Upper lobe of right lung (tissue), 1 donor: ENCODE measurements around the gene HSP90AB1. TPM values are rescaled to one million over a fixed set of nuclear protein-coding genes. Genes with fewer than 3 reads are reported as not detected.

Source experiments
- ATAC-seq: fragments of 200-7000 bp; cut with Tn5 transposase; one replicate; pipeline ENCODE4 v1.9.1; 2020; ENCODE audit warnings: mild to moderate bottlenecking, moderate library complexity
- DNase-seq: peaks from one replicate; pipeline ENCODE4 v3.0.0-alpha.2; 2020
- H3K27ac ChIP-seq: fragments of 200-600 bp; one replicate; pipeline ENCODE4 v1.8.0; 2022
- H3K27me3 ChIP-seq: fragments of 200-600 bp; one replicate; pipeline ENCODE4 v1.8.0; 2022; ENCODE audit warnings: mild to moderate bottlenecking
- H3K36me3 ChIP-seq: fragments of 200-600 bp; one replicate; pipeline ENCODE4 v1.8.0; 2022
- H3K4me1 ChIP-seq: fragments of 200-600 bp; one replicate; pipeline ENCODE4 v1.8.0; 2022
- H3K4me3 ChIP-seq: fragments of 200-600 bp; one replicate; pipeline ENCODE4 v1.8.0; 2022; ENCODE audit warnings: mild to moderate bottlenecking
- H3K9me3 ChIP-seq: fragments of 200-600 bp; one replicate; pipeline ENCODE4 v1.8.0; 2022
- intact Hi-C: fragments of 100-400 bp; cut with DNase I; formaldehyde crosslinking; loops from one replicate; pipeline ENCODE4 v1.11.0; 2022
- total RNA-seq: library from RNA; stranded (reverse); fragmentation: NEBNext Ultra II Directional; extraction: Animal tissue kit (Norgen Biotek cat#: 25700); gene quantifications from one replicate; pipeline ENCODE4 v1.2.1, GENCODE V29; 2021
- TF ChIP-seq, protein P1 (sequence below): fragments of 200-600 bp; IDR thresholded peaks from one replicate; pipeline ENCODE4 v1.8.0; 2022; ENCODE audit warnings: antibody characterized with exemption
- donor health status: DM: no; HTN: yes; CAD: no; lungs with severe emphysema.

Gene HSP90AB1
- total RNA-seq, 1 donor from 2014 or later, result 660 TPM

DNA sequence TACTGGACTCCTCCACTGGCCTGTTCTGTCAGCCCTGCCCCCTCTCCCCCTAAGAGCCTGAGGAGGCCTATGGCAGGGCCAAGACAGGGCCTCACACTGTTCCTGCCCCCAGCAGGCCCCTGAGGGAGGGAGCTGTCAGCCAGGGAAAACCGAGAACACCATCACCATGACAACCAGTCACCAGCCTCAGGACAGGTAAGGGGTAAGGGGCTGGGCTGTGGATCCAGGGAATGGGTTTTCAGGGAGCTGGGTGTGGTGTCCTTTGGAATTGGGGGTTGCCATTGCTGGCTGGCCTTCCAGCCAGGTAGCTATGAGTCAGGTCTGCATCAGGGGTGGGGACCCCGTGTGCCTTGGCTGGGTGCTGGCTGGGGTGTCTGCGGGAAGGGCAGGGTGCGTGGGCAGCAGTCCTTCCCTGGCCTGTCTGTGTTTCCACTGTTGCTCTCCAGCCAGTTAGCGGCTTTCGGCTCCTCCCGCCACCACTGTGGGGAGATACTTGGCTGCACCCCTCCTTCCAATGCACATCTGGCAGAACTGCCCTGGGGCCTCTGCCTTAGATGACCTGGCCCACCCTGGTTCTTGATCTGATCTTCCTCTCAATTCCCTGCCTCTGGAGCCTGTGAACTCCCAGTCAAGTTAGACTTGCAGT, 19.6 kb upstream of the HSP90AB1 start:
- no peaks in the 10 kb centered on the region for H3K27me3 ChIP-seq
- ATAC-seq (no peak), DNase-seq (no peak)
- H3K27ac ChIP-seq, result no peak overlapping the region
- H3K9me3 ChIP-seq, result no peaks in the 10 kb centered on the region
- no peak overlapping the region for H3K4me3 ChIP-seq
- intact Hi-C loops, result no loop called here
- peaks cover 27% of the 10 kb centered on the region for H3K36me3 ChIP-seq
- TF ChIP-seq, protein P1, sequence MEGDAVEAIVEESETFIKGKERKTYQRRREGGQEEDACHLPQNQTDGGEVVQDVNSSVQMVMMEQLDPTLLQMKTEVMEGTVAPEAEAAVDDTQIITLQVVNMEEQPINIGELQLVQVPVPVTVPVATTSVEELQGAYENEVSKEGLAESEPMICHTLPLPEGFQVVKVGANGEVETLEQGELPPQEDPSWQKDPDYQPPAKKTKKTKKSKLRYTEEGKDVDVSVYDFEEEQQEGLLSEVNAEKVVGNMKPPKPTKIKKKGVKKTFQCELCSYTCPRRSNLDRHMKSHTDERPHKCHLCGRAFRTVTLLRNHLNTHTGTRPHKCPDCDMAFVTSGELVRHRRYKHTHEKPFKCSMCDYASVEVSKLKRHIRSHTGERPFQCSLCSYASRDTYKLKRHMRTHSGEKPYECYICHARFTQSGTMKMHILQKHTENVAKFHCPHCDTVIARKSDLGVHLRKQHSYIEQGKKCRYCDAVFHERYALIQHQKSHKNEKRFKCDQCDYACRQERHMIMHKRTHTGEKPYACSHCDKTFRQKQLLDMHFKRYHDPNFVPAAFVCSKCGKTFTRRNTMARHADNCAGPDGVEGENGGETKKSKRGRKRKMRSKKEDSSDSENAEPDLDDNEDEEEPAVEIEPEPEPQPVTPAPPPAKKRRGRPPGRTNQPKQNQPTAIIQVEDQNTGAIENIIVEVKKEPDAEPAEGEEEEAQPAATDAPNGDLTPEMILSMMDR, result no peak
- H3K4me1 ChIP-seq, result peaks cover 29% of the 10 kb centered on the region

DNA sequence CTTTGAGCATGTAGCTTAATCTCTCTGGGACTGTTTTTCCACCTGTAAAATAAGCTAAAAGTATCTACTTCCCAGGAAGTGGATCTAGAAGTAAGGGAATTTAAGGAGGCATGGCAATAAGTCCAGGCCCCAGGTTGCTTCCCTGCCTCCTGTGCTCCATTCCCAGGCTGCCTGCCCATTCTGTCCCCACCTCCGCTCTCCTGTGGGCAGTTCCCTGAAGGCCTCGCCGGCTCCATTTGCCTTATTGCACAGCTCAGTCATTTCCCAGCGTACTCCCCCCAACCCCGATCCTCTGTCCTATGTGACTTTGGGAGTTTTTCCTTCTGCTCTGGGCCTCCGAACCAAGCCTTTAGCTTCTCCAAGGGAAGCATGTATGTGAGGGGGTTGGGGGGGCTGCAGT, 18.9 kb upstream of the HSP90AB1 start:
- H3K27me3 ChIP-seq, result no peaks in the 10 kb centered on the region
- H3K4me3 ChIP-seq, result no peak overlapping the region

DNA sequence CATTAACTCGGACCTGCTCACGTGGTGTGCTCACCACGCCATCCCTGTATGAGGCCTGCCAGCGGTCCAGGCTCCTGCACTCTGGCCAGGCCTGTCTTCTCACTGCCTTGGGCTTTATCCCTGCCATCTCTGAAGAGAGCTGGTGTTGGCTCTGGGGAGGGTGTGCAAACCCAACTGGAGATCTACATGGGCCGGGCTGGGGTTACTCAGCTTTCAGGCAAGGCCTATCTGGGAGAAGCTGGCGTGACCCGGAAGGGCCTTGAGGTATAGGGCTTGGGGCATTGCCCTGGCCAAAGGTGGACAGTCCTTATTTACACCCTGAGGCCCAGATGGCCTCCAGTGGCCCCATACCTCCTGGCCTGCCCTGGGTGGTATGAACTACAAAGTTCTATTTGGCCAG, 18.5 kb upstream of the HSP90AB1 start:
- H3K27ac ChIP-seq, result no peak overlapping the region
- peaks cover 25% of the 10 kb centered on the region for H3K4me1 ChIP-seq
- intact Hi-C loops, result no loop called here
- no peak overlapping the region for H3K4me3 ChIP-seq
- DNase-seq (no peak), ATAC-seq (no peak)
- TF ChIP-seq, protein P1, result no peak
- peaks cover 38% of the 10 kb centered on the region for H3K36me3 ChIP-seq
- H3K9me3 ChIP-seq, result no peaks in the 10 kb centered on the region
- H3K27me3 ChIP-seq, result no peaks in the 10 kb centered on the region

More for the DNA sequence above, 18.9 kb upstream of the HSP90AB1 start:
- no peak overlapping the region for H3K27ac ChIP-seq
- H3K4me1 ChIP-seq, result peaks cover 22% of the 10 kb centered on the region
- TF ChIP-seq, protein P1, result no peak
- peaks cover 34% of the 10 kb centered on the region for H3K36me3 ChIP-seq
- DNase-seq (no peak), ATAC-seq (no peak)
- H3K9me3 ChIP-seq, result no peaks in the 10 kb centered on the region
- intact Hi-C loops, result no loop called here

DNA sequence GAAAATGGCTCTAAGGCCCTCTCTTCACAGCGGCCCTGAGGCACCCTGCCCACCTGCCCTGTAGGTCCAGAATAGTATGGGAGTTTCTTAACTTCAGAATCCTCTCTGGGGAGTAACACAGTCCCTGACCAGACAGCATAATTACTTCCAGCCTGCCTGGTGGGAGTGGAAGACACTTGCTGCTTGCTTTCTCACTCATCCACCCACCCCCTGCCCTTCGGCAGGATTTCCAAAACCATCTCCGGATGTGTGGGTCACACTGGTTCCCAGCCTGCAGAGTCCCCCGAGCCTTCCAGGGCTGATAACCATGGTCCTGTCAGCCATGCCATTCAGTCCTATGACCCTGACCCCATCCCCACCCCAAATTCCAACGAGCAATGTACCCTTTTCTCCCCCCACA, 18.1 kb upstream of the HSP90AB1 start:
- H3K9me3 ChIP-seq, result no peaks in the 10 kb centered on the region
- H3K27me3 ChIP-seq, result no peaks in the 10 kb centered on the region
- TF ChIP-seq, protein P1, result no peak
- DNase-seq (no peak), ATAC-seq (no peak)
- no peak overlapping the region for H3K4me3 ChIP-seq
- H3K4me1 ChIP-seq, result peaks cover 28% of the 10 kb centered on the region
- H3K36me3 ChIP-seq, result peaks cover 38% of the 10 kb centered on the region
- intact Hi-C loops, result no loop called here
- H3K27ac ChIP-seq, result no peak overlapping the region

DNA sequence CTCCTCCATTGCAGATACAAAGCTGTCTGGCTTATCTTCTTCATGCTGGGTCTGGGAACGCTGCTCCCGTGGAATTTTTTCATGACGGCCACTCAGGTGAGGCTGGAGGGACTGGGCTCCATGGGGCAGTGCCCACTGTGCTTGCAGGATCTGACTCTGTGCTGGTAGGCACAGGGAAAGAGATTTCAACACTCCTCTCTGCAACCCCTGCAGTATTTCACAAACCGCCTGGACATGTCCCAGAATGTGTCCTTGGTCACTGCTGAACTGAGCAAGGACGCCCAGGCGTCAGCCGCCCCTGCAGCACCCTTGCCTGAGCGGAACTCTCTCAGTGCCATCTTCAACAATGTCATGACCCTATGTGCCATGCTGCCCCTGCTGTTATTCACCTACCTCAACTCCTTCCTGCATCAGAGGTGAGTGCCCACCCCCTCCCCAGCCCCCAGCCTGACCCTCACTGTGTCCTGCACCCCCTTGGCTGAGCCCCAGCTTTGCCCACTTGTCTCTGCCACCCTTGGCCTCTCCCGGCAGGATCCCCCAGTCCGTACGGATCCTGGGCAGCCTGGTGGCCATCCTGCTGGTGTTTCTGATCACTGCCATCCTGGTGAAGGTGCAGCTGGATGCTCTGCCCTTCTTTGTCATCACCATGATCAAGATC, 17.4 kb upstream of the HSP90AB1 start:
- no peaks in the 10 kb centered on the region for H3K27me3 ChIP-seq
- H3K27ac ChIP-seq, result no peak overlapping the region
- DNase-seq (no peak), ATAC-seq (peak; percentile 17)
- TF ChIP-seq, protein P1, result no peak
- intact Hi-C loops, result no loop called here
- no peak overlapping the region for H3K4me3 ChIP-seq
- H3K36me3 ChIP-seq, result peaks cover 38% of the 10 kb centered on the region
- H3K9me3 ChIP-seq, result no peaks in the 10 kb centered on the region
- H3K4me1 ChIP-seq, result peaks cover 26% of the 10 kb centered on the region
